Effector memory CD4-positive, alpha-beta T cell (primary cell): ENCODE measurements around the gene HMGA1.
"Not testable (repeated sequence)": the region's sequence is repeated elsewhere in the genome, so short reads cannot be mapped to it uniquely, and the experiment has no call there.

Experiments used
- DNase-seq, 3 donors: peaks; one replicate each; pipeline ENCODE4 v3.0.0-alpha.2; 2020
- H3K27ac ChIP-seq: 2 replicates; pipeline ENCODE4 v1.7.0; 2013; ENCODE audit warnings: mild to moderate bottlenecking, low read length, moderate library complexity; ENCODE audit not compliant: insufficient read depth, poor library complexity, severe bottlenecking
- H3K27me3 ChIP-seq: replicated peaks from 2 replicates; pipeline ENCODE4 v1.7.0; 2013; ENCODE audit warnings: mild to moderate bottlenecking, low read length; ENCODE audit not compliant: insufficient read depth, control insufficient read depth, poor library complexity, severe bottlenecking
- H3K36me3 ChIP-seq: 2 replicates; pipeline ENCODE4 v1.7.0; 2013; ENCODE audit warnings: mild to moderate bottlenecking, low read length, moderate library complexity; ENCODE audit not compliant: control insufficient read depth, insufficient read depth
- H3K4me1 ChIP-seq: 2 replicates; pipeline ENCODE4 v1.7.0; 2013; ENCODE audit warnings: low read length, mild to moderate bottlenecking; ENCODE audit not compliant: control insufficient read depth, insufficient read depth, poor library complexity, severe bottlenecking
- H3K4me3 ChIP-seq: 2 replicates; pipeline ENCODE4 v1.7.0; 2013; ENCODE audit warnings: low read length, low read depth, mild to moderate bottlenecking; ENCODE audit not compliant: insufficient read depth, poor library complexity, severe bottlenecking
- H3K9me3 ChIP-seq: 2 replicates; pipeline ENCODE4 v1.7.0; 2013; ENCODE audit warnings: mild to moderate bottlenecking, low read length, moderate library complexity; ENCODE audit not compliant: control insufficient read depth

The HMGA1 gene

DNA sequence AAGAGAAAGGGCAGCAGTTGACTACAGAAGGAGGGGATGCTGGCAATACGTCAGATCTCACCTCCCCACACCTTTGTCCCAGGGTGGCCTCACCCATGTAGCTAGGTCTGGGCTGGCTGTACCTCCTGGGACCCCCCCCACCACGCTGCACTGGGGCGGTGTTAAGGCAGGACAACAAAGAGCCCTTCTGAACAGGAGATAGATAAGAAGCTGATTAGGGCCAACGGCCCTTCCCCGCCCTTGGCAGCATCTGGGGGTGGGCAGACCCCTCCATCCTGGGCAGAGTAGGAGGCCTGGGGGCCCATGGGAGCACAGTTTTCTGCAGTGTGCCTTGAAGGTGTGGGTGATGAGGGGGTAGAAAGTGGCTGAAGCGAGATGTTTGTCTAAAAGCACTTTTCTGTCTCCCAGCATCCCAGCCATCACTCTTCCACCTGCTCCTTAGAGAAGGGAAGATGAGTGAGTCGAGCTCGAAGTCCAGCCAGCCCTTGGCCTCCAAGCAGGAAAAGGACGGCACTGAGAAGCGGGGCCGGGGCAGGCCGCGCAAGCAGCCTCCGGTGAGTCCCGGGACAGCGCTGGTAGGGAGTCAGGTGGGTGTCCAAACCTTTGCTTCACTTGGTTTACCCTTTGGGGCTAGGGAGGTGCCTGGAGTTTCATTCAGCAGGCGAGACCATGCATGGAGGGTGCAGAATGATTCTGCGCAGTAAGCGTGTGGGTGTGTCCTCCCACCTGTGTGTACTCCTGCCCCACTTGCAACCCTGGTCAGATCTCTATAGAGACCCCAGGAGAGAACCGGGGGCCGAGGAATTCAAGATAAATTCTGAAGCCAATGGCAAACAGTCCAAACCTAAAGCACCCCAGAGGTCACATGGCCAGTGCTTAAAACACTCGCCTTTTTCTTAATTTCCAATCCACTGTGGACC, 3.9 kb downstream of the HMGA1 start:
- Histone ChIP-seq H3K27me3 (no peaks in the 10 kb centered on the region), H3K4me1 (peaks cover 41% of the 10 kb centered on the region), H3K27ac (peak overlapping the region; percentile 28), H3K36me3 (peaks cover 41% of the 10 kb centered on the region), H3K4me3 (no peak overlapping the region), H3K9me3 (no peaks in the 10 kb centered on the region)
- DNase-seq, result no peak

DNA sequence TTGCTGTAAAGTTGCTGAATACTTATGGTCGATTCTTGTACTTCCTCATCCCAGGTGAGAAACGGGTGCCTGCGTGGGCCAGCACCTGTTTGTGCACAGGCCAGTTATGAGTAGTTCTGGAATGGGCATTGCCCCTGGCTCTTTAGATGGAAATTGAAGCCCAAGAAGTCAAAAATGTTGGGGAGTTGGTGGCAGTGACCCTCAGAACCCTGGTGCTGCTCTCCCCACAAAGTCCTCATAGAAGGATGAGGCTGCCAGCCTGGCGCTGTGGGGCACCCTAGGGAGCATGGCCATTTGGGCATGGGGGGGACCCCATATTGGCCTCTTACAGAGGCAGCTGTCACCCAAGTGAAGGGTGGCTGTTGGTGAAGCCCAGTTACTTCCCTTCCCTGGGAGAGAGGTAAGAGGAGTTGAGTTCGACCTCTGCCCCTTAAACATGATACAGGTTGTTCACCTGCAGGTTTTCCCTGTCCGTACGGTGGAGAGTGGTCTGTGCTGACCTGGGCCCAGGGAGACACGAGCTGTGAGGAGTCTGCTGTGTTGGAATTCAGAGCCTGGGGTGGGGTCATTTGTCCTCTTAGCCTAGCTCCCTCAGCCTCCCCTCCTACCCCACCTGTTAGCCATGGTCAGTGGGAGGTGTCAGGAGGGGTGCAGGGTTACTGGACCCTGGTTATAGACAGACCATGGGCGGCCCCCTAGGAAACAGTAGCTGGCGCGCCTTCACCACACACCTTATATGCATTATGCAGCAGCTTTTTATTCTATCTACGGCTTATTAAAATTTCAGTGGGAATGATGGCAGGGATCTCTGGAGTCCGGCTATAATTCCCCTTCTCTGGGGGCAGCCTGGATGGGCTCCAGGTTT, 4.9 kb downstream of the HMGA1 start:
- DNase-seq, result no peak
- no peak overlapping the region for H3K4me3 ChIP-seq
- no peaks in the 10 kb centered on the region for H3K9me3 ChIP-seq
- peak overlapping the region; percentile 7 for H3K27ac ChIP-seq
- H3K4me1 ChIP-seq, result peaks cover 33% of the 10 kb centered on the region
- H3K36me3 ChIP-seq, result peaks cover 41% of the 10 kb centered on the region
- no peaks in the 10 kb centered on the region for H3K27me3 ChIP-seq

DNA sequence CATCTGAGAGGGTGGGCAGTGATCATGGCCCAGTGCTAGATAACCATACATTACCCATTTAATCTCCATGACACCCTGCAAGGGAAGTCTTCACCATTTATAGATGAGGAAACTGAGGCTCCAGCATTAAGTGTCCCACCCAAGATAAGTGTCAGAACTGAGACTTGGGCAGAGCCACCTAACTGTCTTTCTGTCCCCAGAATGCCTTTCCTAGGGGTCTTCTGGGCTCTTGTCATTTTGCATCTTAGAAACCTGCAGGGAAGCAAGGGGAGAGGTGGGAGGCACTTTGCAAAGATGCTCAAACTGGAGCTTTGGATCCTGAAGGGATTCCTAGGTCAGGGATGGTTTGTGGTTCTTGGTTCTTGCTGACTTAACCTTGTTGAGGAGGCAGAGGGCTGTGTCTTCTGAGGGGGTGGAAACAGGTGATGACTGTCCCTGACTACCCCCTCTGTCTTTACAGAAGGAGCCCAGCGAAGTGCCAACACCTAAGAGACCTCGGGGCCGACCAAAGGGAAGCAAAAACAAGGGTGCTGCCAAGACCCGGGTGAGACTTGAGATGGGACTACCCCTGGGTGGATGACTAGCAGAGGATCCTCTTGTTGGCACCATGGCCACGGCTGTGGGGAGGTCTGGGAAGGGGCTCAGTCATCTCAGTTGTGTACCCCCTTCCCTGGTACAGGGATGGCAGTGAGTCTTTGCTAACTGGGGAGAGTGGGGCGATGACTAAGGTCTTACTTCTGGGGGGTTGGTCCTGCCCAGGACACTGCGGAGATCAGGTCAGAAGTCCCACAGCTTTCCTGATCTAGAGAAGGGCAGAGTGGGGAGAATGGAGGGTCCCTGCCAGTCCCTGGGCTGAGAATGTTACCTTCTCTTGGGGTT, 5.8 kb downstream of the HMGA1 start:
- Histone ChIP-seq H3K27ac (peak overlapping the region; percentile 42), H3K9me3 (no peaks in the 10 kb centered on the region), H3K4me1 (peaks cover 35% of the 10 kb centered on the region), H3K36me3 (peaks cover 41% of the 10 kb centered on the region), H3K27me3 (no peaks in the 10 kb centered on the region), H3K4me3 (no peak overlapping the region)
- DNase-seq, result no peak

DNA sequence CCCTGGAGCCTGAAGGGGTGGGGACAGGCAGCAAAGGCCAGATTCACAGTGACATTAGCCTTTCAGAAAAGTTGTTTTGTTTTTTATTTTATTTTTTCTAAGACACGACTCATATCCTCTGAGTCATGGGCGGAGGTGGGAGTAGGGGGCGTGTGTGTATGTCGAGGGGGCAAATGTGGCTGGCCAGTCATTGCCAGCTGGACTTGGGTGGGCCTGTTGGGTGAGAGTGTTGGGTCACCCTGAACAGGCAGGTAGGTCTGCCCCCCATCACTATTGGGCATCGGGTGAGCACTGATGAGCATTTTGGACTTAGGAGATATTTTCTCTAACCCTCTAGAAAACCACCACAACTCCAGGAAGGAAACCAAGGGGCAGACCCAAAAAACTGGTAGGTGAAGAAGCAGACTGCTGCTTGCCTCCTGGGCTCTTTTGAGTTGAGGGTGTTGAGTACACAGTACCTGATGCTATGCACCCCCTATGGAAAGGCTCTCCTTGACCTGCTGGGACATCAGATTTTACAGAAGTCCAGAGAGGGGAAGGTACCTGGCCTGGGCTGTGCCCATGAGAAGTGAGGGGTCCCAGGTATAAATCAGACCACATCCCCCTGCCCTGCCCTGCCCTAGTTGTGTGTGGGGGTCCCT, 6.6 kb downstream of the HMGA1 start:
- peaks cover 41% of the 10 kb centered on the region for H3K4me1 ChIP-seq

DNA sequence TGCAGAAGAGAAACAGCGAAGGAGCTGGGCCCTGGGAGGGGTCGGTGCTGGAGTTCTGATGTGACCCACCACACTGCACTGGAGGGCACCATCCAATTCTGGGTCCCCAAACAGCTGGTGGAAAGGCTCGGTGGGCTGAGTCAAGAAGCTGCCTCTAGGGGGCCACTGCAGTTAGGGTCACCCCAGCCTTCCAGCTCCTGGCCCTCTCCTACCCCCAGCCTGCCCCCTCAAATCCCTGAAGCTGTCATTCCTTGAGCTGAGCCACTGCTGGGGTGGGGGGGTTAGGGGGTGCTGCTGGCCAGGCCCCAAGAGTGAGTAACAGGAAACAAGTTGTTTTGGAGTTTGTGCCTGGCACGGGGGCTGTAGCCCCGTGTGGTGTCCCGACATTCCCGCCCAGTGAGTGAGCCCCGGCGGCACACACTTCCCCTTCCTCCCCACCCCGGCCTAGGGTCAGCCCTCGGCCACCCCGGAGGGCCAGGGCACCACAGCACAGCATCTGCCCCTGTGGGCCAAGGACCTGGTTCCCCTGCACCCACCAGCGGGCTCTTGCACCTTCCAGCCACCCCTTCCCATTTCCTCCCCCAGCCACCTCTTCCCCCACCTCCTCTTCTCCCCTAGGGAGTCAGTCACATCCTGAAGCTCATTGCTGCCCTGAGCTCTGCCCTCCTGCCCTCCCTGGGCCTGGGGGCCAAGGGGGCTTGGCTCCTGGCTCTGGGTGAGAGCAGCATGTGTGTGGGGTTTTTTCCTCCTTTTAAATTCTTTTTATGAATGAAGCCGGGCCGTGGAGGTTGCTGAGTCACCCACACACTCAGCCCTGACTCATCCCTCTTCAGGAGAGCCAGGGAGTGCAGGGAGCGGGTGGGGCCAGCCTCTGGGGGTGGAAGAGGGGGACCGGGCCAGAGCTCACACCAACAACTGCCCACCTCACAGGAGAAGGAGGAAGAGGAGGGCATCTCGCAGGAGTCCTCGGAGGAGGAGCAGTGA, 7.5 kb downstream of the HMGA1 start:
- Histone ChIP-seq H3K4me1 (peaks cover 37% of the 10 kb centered on the region), H3K9me3 (no peaks in the 10 kb centered on the region), H3K36me3 (peaks cover 41% of the 10 kb centered on the region), H3K27me3 (no peaks in the 10 kb centered on the region), H3K27ac (peak overlapping the region; percentile 62), H3K4me3 (no peak overlapping the region)
- DNase-seq, result peak in 1 of 3 donors; percentile 20

More for the DNA sequence above, 6.6 kb downstream of the HMGA1 start:
- Histone ChIP-seq H3K4me3 (no peak overlapping the region), H3K27me3 (no peaks in the 10 kb centered on the region), H3K27ac (peak overlapping the region; percentile 62), H3K9me3 (no peaks in the 10 kb centered on the region), H3K36me3 (peaks cover 41% of the 10 kb centered on the region)
- no peak for DNase-seq

DNA sequence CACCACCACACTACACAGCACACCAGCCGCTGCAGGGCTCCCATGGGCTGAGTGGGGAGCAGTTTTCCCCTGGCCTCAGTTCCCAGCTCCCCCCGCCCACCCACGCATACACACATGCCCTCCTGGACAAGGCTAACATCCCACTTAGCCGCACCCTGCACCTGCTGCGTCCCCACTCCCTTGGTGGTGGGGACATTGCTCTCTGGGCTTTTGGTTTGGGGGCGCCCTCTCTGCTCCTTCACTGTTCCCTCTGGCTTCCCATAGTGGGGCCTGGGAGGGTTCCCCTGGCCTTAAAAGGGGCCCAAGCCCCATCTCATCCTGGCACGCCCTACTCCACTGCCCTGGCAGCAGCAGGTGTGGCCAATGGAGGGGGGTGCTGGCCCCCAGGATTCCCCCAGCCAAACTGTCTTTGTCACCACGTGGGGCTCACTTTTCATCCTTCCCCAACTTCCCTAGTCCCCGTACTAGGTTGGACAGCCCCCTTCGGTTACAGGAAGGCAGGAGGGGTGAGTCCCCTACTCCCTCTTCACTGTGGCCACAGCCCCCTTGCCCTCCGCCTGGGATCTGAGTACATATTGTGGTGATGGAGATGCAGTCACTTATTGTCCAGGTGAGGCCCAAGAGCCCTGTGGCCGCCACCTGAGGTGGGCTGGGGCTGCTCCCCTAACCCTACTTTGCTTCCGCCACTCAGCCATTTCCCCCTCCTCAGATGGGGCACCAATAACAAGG, 8.5 kb downstream of the HMGA1 start:
- DNase-seq, H3K4me3 ChIP-seq, H3K27ac ChIP-seq, H3K9me3 ChIP-seq, H3K27me3 ChIP-seq: not testable (repeated sequence)
- peaks cover 36% of the 10 kb centered on the region for H3K4me1 ChIP-seq
- peaks cover 41% of the 10 kb centered on the region for H3K36me3 ChIP-seq

DNA sequence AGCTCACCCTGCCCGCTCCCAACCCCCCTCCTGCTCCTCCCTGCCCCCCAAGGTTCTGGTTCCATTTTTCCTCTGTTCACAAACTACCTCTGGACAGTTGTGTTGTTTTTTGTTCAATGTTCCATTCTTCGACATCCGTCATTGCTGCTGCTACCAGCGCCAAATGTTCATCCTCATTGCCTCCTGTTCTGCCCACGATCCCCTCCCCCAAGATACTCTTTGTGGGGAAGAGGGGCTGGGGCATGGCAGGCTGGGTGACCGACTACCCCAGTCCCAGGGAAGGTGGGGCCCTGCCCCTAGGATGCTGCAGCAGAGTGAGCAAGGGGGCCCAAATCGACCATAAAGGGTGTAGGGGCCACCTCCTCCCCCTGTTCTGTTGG, 9.1 kb downstream of the HMGA1 start:
- DNase-seq, result not testable (repeated sequence)

DNA sequence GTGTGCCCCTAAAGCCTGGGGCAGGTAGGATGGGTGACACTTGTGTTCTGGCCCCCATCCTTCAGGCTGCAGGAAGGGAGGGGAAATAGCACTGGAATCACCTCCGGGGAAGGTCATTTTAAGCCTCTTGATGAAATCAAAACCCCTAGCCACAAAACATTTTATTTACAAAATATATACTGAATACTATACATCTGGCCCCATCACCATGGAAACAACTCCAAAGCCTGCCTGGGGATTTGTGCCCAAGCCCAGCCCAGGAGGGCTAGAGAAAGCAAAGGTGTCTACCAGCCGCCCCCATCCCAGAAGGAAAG, 9.5 kb downstream of the HMGA1 start:
- no peak for DNase-seq
- H3K27me3 ChIP-seq, result no peaks in the 10 kb centered on the region
- H3K36me3 ChIP-seq, result peaks cover 32% of the 10 kb centered on the region
- no peak overlapping the region for H3K4me3 ChIP-seq
- peak overlapping the region; percentile 92 for H3K27ac ChIP-seq
- peaks cover 36% of the 10 kb centered on the region for H3K4me1 ChIP-seq
- H3K9me3 ChIP-seq, result no peaks in the 10 kb centered on the region

More for the DNA sequence above, 9.1 kb downstream of the HMGA1 start:
- peaks cover 36% of the 10 kb centered on the region for H3K4me1 ChIP-seq
- not testable (repeated sequence) for H3K27ac ChIP-seq, H3K9me3 ChIP-seq, H3K27me3 ChIP-seq, H3K4me3 ChIP-seq
- H3K36me3 ChIP-seq, result peaks cover 37% of the 10 kb centered on the region
